K562 (cell line): Measurements from ENCODE around the gene SNAPC2. TPM values are rescaled to one million over a fixed set of nuclear protein-coding genes. Genes with fewer than 3 reads are reported as not detected.
A peak's percentile ranks its signal among the peaks of the same experiment; 100 is the strongest.

Experiments used
- AFF1 ChIP-seq, 2 experiments: fragments of 450-650 bp; IDR thresholded peaks; 2 replicates each; pipeline ENCODE4 v1.6.1; 2018; ENCODE audit warnings: mild to moderate bottlenecking in 2 of 2, low read depth in 1 of 2; ENCODE audit not compliant: partially characterized antibody in 2 of 2
- ARID2 ChIP-seq: fragments of 450-650 bp; IDR thresholded peaks from 2 replicates; pipeline ENCODE4 v1.6.1; 2017; ENCODE audit warnings: antibody characterized with exemption, mild to moderate bottlenecking
- ETV6 ChIP-seq, 3 experiments: fragments of 150-350 bp in 1 of 3; sonication (generic) in 1 of 3; formaldehyde crosslinking in 1 of 3; IDR thresholded peaks; 2 replicates each; pipeline versions ENCODE4 v1.6.1 to v1.8.0; 2014 to 2022; ENCODE audit warnings: borderline replicate concordance in 2 of 3, low read depth in 2 of 3, antibody characterized with exemption in 1 of 3, low read length in 1 of 3, mild to moderate bottlenecking in 1 of 3, missing genetic modification reagents in 1 of 3
- HOXB6 ChIP-seq: fragments of 250-450 bp; sonication (Bioruptor Pico); IDR thresholded peaks from 2 replicates; pipeline ENCODE4 v1.5.1; 2022; ENCODE audit warnings: mild to moderate bottlenecking, borderline replicate concordance
- ILF3 ChIP-seq: fragments of 450-650 bp; IDR thresholded peaks from 2 replicates; pipeline ENCODE4 v1.6.1; 2018; ENCODE audit warnings: antibody characterized with exemption, mild to moderate bottlenecking, moderate library complexity, borderline replicate concordance
- MNT ChIP-seq, 2 experiments: fragments of 450-650 bp; conservative IDR thresholded peaks; 2 replicates each; pipeline ENCODE4 v1.6.1; 2017; ENCODE audit warnings: mild to moderate bottlenecking in 2 of 2, moderate library complexity in 2 of 2
- MXD1 ChIP-seq: fragments of 250-450 bp; sonication (Bioruptor Pico); IDR thresholded peaks from 2 replicates; pipeline ENCODE4 v1.8.0; 2021; ENCODE audit warnings: borderline replicate concordance, mild to moderate bottlenecking, moderate library complexity; ENCODE audit not compliant: poor library complexity, severe bottlenecking
- PURB ChIP-seq: sonication (generic); formaldehyde crosslinking; IDR thresholded peaks from 2 replicates; pipeline ENCODE4 v1.9.0; 2021; ENCODE audit warnings: low read depth, mild to moderate bottlenecking, missing genetic modification reagents
- RNF2 ChIP-seq: sonication (generic); IDR thresholded peaks from 2 replicates; pipeline ENCODE4 v1.6.1; 2016
- SRSF9 ChIP-seq: fragments of 200-400 bp; formaldehyde crosslinking; IDR thresholded peaks from 2 replicates; pipeline ENCODE4 v1.6.1; 2017; ENCODE audit warnings: low read depth, low read length, borderline replicate concordance
- STAG1 ChIP-seq: sonication (generic); formaldehyde crosslinking; IDR thresholded peaks from 2 replicates; pipeline ENCODE4 v1.5.0; 2020; ENCODE audit warnings: missing genetic modification reagents, borderline replicate concordance
- TAF1 ChIP-seq: IDR thresholded peaks from 2 replicates; pipeline ENCODE4 v1.6.1; 2011; ENCODE audit warnings: mild to moderate bottlenecking, low read length, moderate library complexity; ENCODE audit not compliant: insufficient read depth, control insufficient read depth, severe bottlenecking; ENCODE audit errors: extremely low read depth
- TEAD1 ChIP-seq, 2 experiments: fragments of 450-650 bp in 1 of 2; sonication (generic) in 1 of 2; formaldehyde crosslinking; IDR thresholded peaks; 2 replicates each; pipeline versions ENCODE4 v1.4.0 to v1.8.0; 2020 to 2022; ENCODE audit warnings: mild to moderate bottlenecking in 2 of 2, missing genetic modification reagents in 1 of 2
- YBX1 ChIP-seq: fragments of 450-650 bp; IDR thresholded peaks from 2 replicates; pipeline ENCODE4 v1.7.1; 2016; ENCODE audit warnings: mild to moderate bottlenecking
- ZBTB17 ChIP-seq: fragments of 450-650 bp; formaldehyde crosslinking; IDR thresholded peaks from 2 replicates; pipeline ENCODE4 v1.4.0; 2020; ENCODE audit warnings: mild to moderate bottlenecking
- ZNF263 ChIP-seq: sonication (generic); formaldehyde crosslinking; IDR thresholded peaks from 2 replicates; pipeline ENCODE4 v1.8.0; 2022; ENCODE audit warnings: mild to moderate bottlenecking, missing genetic modification reagents, borderline replicate concordance
- ZNF398 ChIP-seq: fragments of 250-450 bp; sonication (Bioruptor Pico); IDR thresholded peaks from 2 replicates; pipeline ENCODE4 v1.8.0; 2021; ENCODE audit warnings: moderate library complexity, mild to moderate bottlenecking, inconsistent platforms
- polyA plus RNA-seq, 8 experiments: library from polyadenylated mRNA; depleted of rRNA in 4 of 8; stranded (reverse) in 5 of 8; unstranded in 3 of 8; fragments of >200 nt; fragmentation: Nextera tagmentation in 2 of 8; fragmentation: Illumina TruSeq in 1 of 8; extraction: Ambion mirVana in 2 of 8; extraction: Trizol in 1 of 8; gene quantifications; 2 replicates each; pipeline versions ENCODE4 v1.2.1 to v1.2.3, GENCODE V29; 2011 to 2014; ENCODE audit warnings: inconsistent platforms in 1 of 8, missing spikeins in 1 of 8
- total RNA-seq, 7 experiments: library from RNA; depleted of rRNA in 6 of 7; stranded (reverse); fragments of >200 nt in 6 of 7; fragmentation: Illumina TruSeq in 2 of 7; extraction: Trizol in 2 of 7; gene quantifications; 2 replicates each; pipeline versions ENCODE4 v1.2.1 to v1.2.3, GENCODE V29; 2011 to 2021; ENCODE audit warnings: low replicate concordance in 1 of 7

Gene SNAPC2
- total and polyA plus RNA-seq, 9 of the 15 experiments (the other 6 are each of a cell fraction or from before 2014, with no cell fraction given) = 0.59 to 45.1 (median 15.3) TPM

GRCh38 chr19:7919610-7920518 is at the start of gene SNAPC2 (continued):
- TF ChIP-seq ZNF398 (CRISPR knock-in tag) (no peak), MXD1 (CRISPR knock-in tag) (no peak), YBX1 (no peak), ZNF263 (0 out of 2 replicates have a peak, but pooled peaks have one; percentile 28), ZBTB17 (CRISPR knock-in tag) (no peak; the same call in 1 of the 2 replicates), STAG1 (CRISPR knock-in tag) (no peak), PURB (CRISPR knock-in tag) (no peak), MNT (conservative IDR thresholded peaks at IDR 0.05) (peak; percentile 60 to 81; a peak in 3 of 4 replicates), ILF3 (no peak), TEAD1 (CRISPR knock-in tag; IDR thresholded peaks at IDR 0.05) (0 out of 4 replicates have a peak, but pooled peaks of 1 of the 2 experiments have one; percentile 47), SRSF9 (no peak), ARID2 (no peak), RNF2 (no peak), AFF1 (IDR thresholded peaks at IDR 0.05; ENCODE audit: low read depth in 1 of 2, partially characterized antibody in 2 of 2) (no peak), ETV6 (IDR thresholded peaks at IDR 0.05; ENCODE audit: borderline replicate concordance in 1 of 2, low read depth in 2 of 2, low read length in 1 of 2) (no peak), ETV6 (CRISPR knock-in tag; IDR thresholded peaks at IDR 0.05; ENCODE audit: borderline replicate concordance) (no peak), HOXB6 (CRISPR knock-in tag) (no peak), TAF1 (peak; percentile 4)
